HepG2 (cell line): ENCODE data around the gene MRPL20. TPM values are rescaled to one million over a fixed set of nuclear protein-coding genes. Genes with fewer than 3 reads are reported as not detected.

Source experiments
- ATAC-seq: fragments of 200-7000 bp; cut with Tn5 transposase; 3 replicates; pipeline ENCODE4 v1.9.1; 2020; ENCODE audit warnings: mild to moderate bottlenecking, moderate library complexity
- BruUV-seq: library from RNA; stranded (reverse); fragments of 400-500 nt; replicated peaks from 2 replicates; lab custom pipeline; 2021; lab: Mats Ljungman, UMichigan
- CTCF ChIA-PET: fragments of 300-600 bp; formaldehyde crosslinking; extraction: SDS; loops from one replicate; lab custom pipeline; 2021; ENCODE audit warnings: low total read pairs, inconsistent platforms, low intra/inter-chr PET ratio; lab: Yijun Ruan, JAX
- POLR2A ChIA-PET: fragments of 350-600 bp; sonication (Branson Sonifier 250); formaldehyde crosslinking; loops from one replicate; lab custom pipeline; 2020; ENCODE audit warnings: antibody characterized with exemption, inconsistent platforms; lab: Yijun Ruan, JAX
- DNase-seq: peaks from one replicate; pipeline ENCODE4 v3.0.0-alpha.2; 2015; ENCODE audit warnings: low spot score
- FAIRE-seq: peaks from 3 replicates; lab custom pipeline; 2011; peaks lifted over from hg19 to GRCh38; lab: Jason Lieb, UNC
- H2AFZ ChIP-seq: one replicate; pipeline ENCODE4 v1.6.1; 2011; ENCODE audit warnings: low read length, inconsistent platforms
- H3K27ac ChIP-seq: fragments of 300-600 bp; 3 replicates; pipeline ENCODE4 v1.8.0; 2011; ENCODE audit warnings: mixed run types, mild to moderate bottlenecking, mixed read lengths, low read length, inconsistent platforms; ENCODE audit not compliant: insufficient read depth; ENCODE audit errors: extremely low read length
- H3K27me3 ChIP-seq, 2 experiments: fragments of 200-600 bp in 1 of 2; 2 replicates in 1 of 2; 3 replicates in 1 of 2; pipeline versions ENCODE4 v1.6.0 to v1.8.0; 2011; ENCODE audit warnings: low read length in 2 of 2, mild to moderate bottlenecking in 2 of 2, moderate library complexity in 2 of 2, inconsistent platforms in 1 of 2; ENCODE audit not compliant: insufficient read depth in 2 of 2, control insufficient read depth in 1 of 2
- H3K36me3 ChIP-seq, 2 experiments: fragments of 200-600 bp in 1 of 2; replicated peaks in 1 of 2; 2 replicates in 1 of 2; 3 replicates in 1 of 2; pipeline versions ENCODE4 v1.5.1 to v1.8.0; 2011; ENCODE audit warnings: low read length in 2 of 2, inconsistent platforms in 1 of 2; ENCODE audit not compliant: insufficient read depth in 2 of 2, control insufficient read depth in 1 of 2
- H3K4me1 ChIP-seq: 2 replicates; pipeline ENCODE4 v1.5.1; 2012; ENCODE audit warnings: low read length, inconsistent platforms; ENCODE audit not compliant: insufficient read depth
- H3K4me2 ChIP-seq: 2 replicates; pipeline ENCODE4 v1.6.0; 2011; ENCODE audit warnings: low read depth, low read length, inconsistent platforms
- H3K4me3 ChIP-seq, 3 experiments: fragments of 200-600 bp in 1 of 3; sonication (generic), shearing (Covaris generic) in 1 of 3; replicated peaks in 1 of 3; 2 replicates each; pipeline ENCODE4 v1.5.1; 2011 to 2016; ENCODE audit warnings: low read length in 3 of 3, inconsistent platforms in 2 of 3, low read depth in 2 of 3, mild to moderate bottlenecking in 2 of 3, control low read depth in 1 of 3, mixed read lengths in 1 of 3; ENCODE audit not compliant: insufficient read depth in 1 of 3
- H3K79me2 ChIP-seq: one replicate; pipeline ENCODE4 v1.6.1; 2011; ENCODE audit warnings: low read length, inconsistent platforms; ENCODE audit not compliant: insufficient read depth
- H3K9ac ChIP-seq: 2 replicates; pipeline ENCODE4 v1.6.0; 2011; ENCODE audit warnings: mild to moderate bottlenecking, low read depth, low read length, inconsistent platforms; ENCODE audit not compliant: insufficient read depth
- H3K9me3 ChIP-seq: 2 replicates; pipeline ENCODE4 v1.5.1; 2012; ENCODE audit warnings: mild to moderate bottlenecking, low read length
- H4K20me1 ChIP-seq: 2 replicates; pipeline ENCODE4 v1.6.0; 2011; ENCODE audit warnings: inconsistent platforms, mild to moderate bottlenecking, low read length, moderate library complexity; ENCODE audit not compliant: insufficient read depth
- AGO2 ChIP-seq: fragments of 200-400 bp; formaldehyde crosslinking; optimal IDR thresholded peaks from 2 replicates; pipeline ENCODE3; 2017; ENCODE audit warnings: mild to moderate bottlenecking, low read depth, low read length, moderate library complexity
- BRD4 ChIP-seq: sonication (generic); formaldehyde crosslinking; IDR thresholded peaks from 2 replicates; pipeline ENCODE4 v1.4.0; 2020; ENCODE audit warnings: missing genetic modification reagents
- HIVEP1 ChIP-seq: sonication (generic); formaldehyde crosslinking; IDR thresholded peaks from 2 replicates; pipeline ENCODE4 v1.4.0; 2020; ENCODE audit warnings: mild to moderate bottlenecking, missing genetic modification reagents
- HNRNPH1 ChIP-seq: fragments of 200-400 bp; formaldehyde crosslinking; optimal IDR thresholded peaks from 2 replicates; pipeline ENCODE3; 2017; ENCODE audit warnings: mild to moderate bottlenecking, low read depth, low read length
- LRRFIP1 ChIP-seq: sonication (generic); formaldehyde crosslinking; conservative IDR thresholded peaks from 2 replicates; pipeline ENCODE4 v1.4.0; 2020; ENCODE audit warnings: missing genetic modification reagents
- PHF20 ChIP-seq: sonication (generic); formaldehyde crosslinking; IDR thresholded peaks from 2 replicates; pipeline ENCODE4 v1.5.0; 2020; ENCODE audit warnings: mild to moderate bottlenecking, missing genetic modification reagents
- RBFOX2 ChIP-seq: fragments of 200-400 bp; formaldehyde crosslinking; IDR thresholded peaks from 2 replicates; pipeline ENCODE4 v1.6.1; 2017; ENCODE audit warnings: low read depth, mild to moderate bottlenecking, low read length
- RFXAP ChIP-seq: sonication (generic); formaldehyde crosslinking; IDR thresholded peaks from 2 replicates; pipeline ENCODE4 v1.4.0; 2020; ENCODE audit warnings: missing genetic modification reagents, borderline replicate concordance
- STAT5B ChIP-seq: sonication (generic); formaldehyde crosslinking; IDR thresholded peaks from 2 replicates; pipeline ENCODE4 v1.4.0; 2020; ENCODE audit warnings: missing genetic modification reagents
- TEAD3 ChIP-seq: optimal IDR thresholded peaks from 2 replicates; pipeline ENCODE3; 2016; ENCODE audit warnings: borderline replicate concordance
- THRA ChIP-seq: sonication (generic); formaldehyde crosslinking; IDR thresholded peaks from 2 replicates; pipeline ENCODE4 v1.4.0; 2020; ENCODE audit warnings: missing genetic modification reagents, borderline replicate concordance
- TIGD3 ChIP-seq: sonication (generic); formaldehyde crosslinking; IDR thresholded peaks from 2 replicates; pipeline ENCODE4 v1.5.1; 2020; ENCODE audit warnings: mild to moderate bottlenecking, missing genetic modification reagents, borderline replicate concordance
- WIZ ChIP-seq: sonication (generic); formaldehyde crosslinking; IDR thresholded peaks from 2 replicates; pipeline ENCODE4 v1.5.1; 2020; ENCODE audit warnings: mild to moderate bottlenecking, missing genetic modification reagents
- ZFP36L1 ChIP-seq: sonication (generic); formaldehyde crosslinking; IDR thresholded peaks from 2 replicates; pipeline ENCODE4 v1.8.0; 2022; ENCODE audit warnings: mild to moderate bottlenecking, missing genetic modification reagents, moderate library complexity
- ZNF326 ChIP-seq: sonication (generic); formaldehyde crosslinking; IDR thresholded peaks from 2 replicates; pipeline ENCODE4 v1.4.0; 2020; ENCODE audit warnings: missing genetic modification reagents, borderline replicate concordance
- ZNF558 ChIP-seq: sonication (generic); formaldehyde crosslinking; IDR thresholded peaks from 2 replicates; pipeline ENCODE4 v1.9.0; 2022; ENCODE audit warnings: mild to moderate bottlenecking, missing genetic modification reagents, borderline replicate concordance
- ZNF776 ChIP-seq: sonication (generic); formaldehyde crosslinking; IDR thresholded peaks from 2 replicates; pipeline ENCODE4 v1.4.0; 2020; ENCODE audit warnings: mild to moderate bottlenecking, missing genetic modification reagents
- ZSCAN12 ChIP-seq: sonication (generic); formaldehyde crosslinking; IDR thresholded peaks from 2 replicates; pipeline ENCODE4 v1.9.0; 2021; ENCODE audit warnings: mild to moderate bottlenecking, missing genetic modification reagents
- WGBS: methylation state at CpG from one replicate; pipeline ENCODE4 v1.1.6; 2017; ENCODE audit warnings: low lambda C conversion rate; 5-methylcytosine and 5-hydroxymethylcytosine counted together
- in situ Hi-C: cut with HindIII; loops from 2 replicates; pipeline ENCODE4 v1.10.0; 2017; ENCODE audit warnings: low pct_unique_long_range_greater_than_20kb; ENCODE audit not compliant: extremely low pct_ligation_motif_present
- intact Hi-C: fragments of 100-400 bp; cut with micrococcal nuclease; formaldehyde crosslinking; loops from one replicate; pipeline ENCODE4 v1.10.0; 2022; ENCODE audit not compliant: unreplicated experiment
- polyA plus RNA-seq, 8 experiments: library from polyadenylated mRNA; depleted of rRNA in 3 of 8; stranded (reverse) in 7 of 8; unstranded in 1 of 8; fragments of >200 nt; fragmentation: Illumina TruSeq in 4 of 8; extraction: Trizol in 4 of 8; gene quantifications; 2 replicates each; pipeline versions ENCODE4 v1.2.1 to v1.2.3, GENCODE V29; 2011 to 2016; ENCODE audit warnings: low read depth in 4 of 8, missing spikeins in 1 of 8, mixed read lengths in 1 of 8; ENCODE audit not compliant: insufficient read depth in 1 of 8
- total RNA-seq, 5 experiments: library from RNA; depleted of rRNA; stranded (reverse); fragments of >200 nt; fragmentation: Illumina TruSeq; extraction: Trizol; gene quantifications; 2 replicates each; pipeline ENCODE4 v1.2.3, GENCODE V29; 2016; ENCODE audit warnings: low read depth in 1 of 5

Gene MRPL20
- total and polyA plus RNA-seq, 2 of the 13 experiments (the other 11 are each of a cell fraction or from before 2014, with no cell fraction given): 59.2 to 127 TPM

- Histone ChIP-seq H3K36me3 (peaks cover 0 to 2% of the 10 kb centered on the region in 2 experiments; a peak in 1 of 5 replicates), H3K9ac (peak overlapping the region; percentile 38; the same call in 1 of the 2 replicates), H3K4me1 (peaks cover 56% of the 10 kb centered on the region), H3K9me3 (no peaks in the 10 kb centered on the region), H2AFZ (no peak overlapping the region), H3K79me2 (peaks cover 22% of the 10 kb centered on the region), H3K4me3 (peak overlapping the region in 1 of 3 experiments; percentile 66; a peak in 1 of 6 replicates), H4K20me1 (no peaks in the 10 kb centered on the region), H3K27ac (no peak overlapping the region), H3K4me2 (peak overlapping the region; percentile 75), H3K27me3 (no peaks in the 10 kb centered on the region)
- TSS peak; percentile 55 for BruUV-seq
- in situ Hi-C loops (no loop called here), intact Hi-C loops (loop anchor here (5.0 kb wide), 1 partner anchor 33 kb away; the partner anchor contains the start of gene MRPL20)
- ChIA-PET POLR2A (interaction anchor here (1.0 to 5.4 kb wide), 10 partner anchors 9 to 65 kb away, joined by 3 to 76 read pairs (median 8); partner anchors contain the start of genes ANKRD65, AURKAIP1, CCNL2 and MRPL20), CTCF (interaction anchor here (0.6 to 1.6 kb wide), 3 partner anchors 10 to 33 kb away, joined by 3 to 10 read pairs (median 3); partner anchors contain the start of gene MRPL20)
- ATAC-seq: no peak
- no peak for DNase-seq
- WGBS: 84% methylated on average over 17 of the region's 26 CpGs
- no peak for FAIRE-seq
- TF ChIP-seq HIVEP1 (CRISPR knock-in tag): no peak
- TF ChIP-seq ZNF776 (CRISPR knock-in tag): no peak
- TF ChIP-seq TIGD3 (CRISPR knock-in tag): no peak
- peak; percentile 11 for TF ChIP-seq AGO2
- TF ChIP-seq LRRFIP1: no peak
- TF ChIP-seq ZFP36L1 (CRISPR knock-in tag): no peak
- TF ChIP-seq RFXAP (CRISPR knock-in tag): no peak
- no peak for TF ChIP-seq ZSCAN12 (CRISPR knock-in tag)
- TF ChIP-seq ZNF558 (CRISPR knock-in tag): peak; percentile 52; the same call in 1 of the 2 replicates
- no peak for TF ChIP-seq STAT5B (CRISPR knock-in tag)
- peak; percentile 80 for TF ChIP-seq TEAD3
- TF ChIP-seq RBFOX2: peak; percentile 11; the same call in 1 of the 2 replicates
- no peak for TF ChIP-seq THRA
- TF ChIP-seq ZNF326 (CRISPR knock-in tag): no peak
- TF ChIP-seq HNRNPH1: no peak
- TF ChIP-seq WIZ (CRISPR knock-in tag): no peak
- 0 out of 2 replicates have a peak, but pooled peaks have one; percentile 28 for TF ChIP-seq PHF20
- no peak for TF ChIP-seq BRD4 (CRISPR knock-in tag)
These were observed 33.3 kb upstream of the MRPL20 start for GRCh38 chr1:1440262-1441001.
